GM18868 (cell line): Measurements from ENCODE around the gene DZIP3.

Source experiments
- ATAC-seq: cut with Tn5 transposase; IDR thresholded peaks from one replicate; pipeline ENCODE4 v1.9.1; 2021; ENCODE audit warnings: mild to moderate bottlenecking, moderate library complexity; ENCODE audit not compliant: unreplicated experiment

Gene DZIP3

GRCh38 chr3:108589081-108589997, at the start of gene DZIP3, which contains the start of gene CIP2A:
TSS of gene DZIP3 (plus strand) at chr3:108589722. CDS start at chr3:108605407, 15,685 bp downstream.
TSS of gene CIP2A (minus strand) at chr3:108589438. CDS start at chr3:108589375, 63 bp downstream.
- ATAC-seq, result peak; percentile 88

GRCh38 chr3:108546247-108546646, 43.3 kb upstream of the DZIP3 start:
- no peak for ATAC-seq

GRCh38 chr3:108546692-108547091, 42.8 kb upstream of the DZIP3 start:
- no peak for ATAC-seq

GRCh38 chr3:108548304-108548703, 41.2 kb upstream of the DZIP3 start:
- no peak for ATAC-seq

- no peak for ATAC-seq
Measured at GRCh38 chr3:108548886-108549285, 40.6 kb upstream of the DZIP3 start.

- ATAC-seq, result peak; percentile 76
Measured at GRCh38 chr3:108552267-108553159, 37.0 kb upstream of the DZIP3 start.

GRCh38 chr3:108554229-108554628, 35.3 kb upstream of the DZIP3 start:
- ATAC-seq, result no peak

GRCh38 chr3:108554913-108555571, 34.5 kb upstream of the DZIP3 start:
- ATAC-seq, result no peak

GRCh38 chr3:108555966-108556581, 33.4 kb upstream of the DZIP3 start:
- ATAC-seq, result no peak

GRCh38 chr3:108562565-108562964, 27.0 kb upstream of the DZIP3 start:
- no peak for ATAC-seq

GRCh38 chr3:108564564-108564963, 25.0 kb upstream of the DZIP3 start:
- ATAC-seq, result no peak

GRCh38 chr3:108565506-108565905, 24.0 kb upstream of the DZIP3 start:
- no peak for ATAC-seq

- ATAC-seq, result no peak
Measured at GRCh38 chr3:108566599-108566998, 22.9 kb upstream of the DZIP3 start.

GRCh38 chr3:108569336-108569735, 20.2 kb upstream of the DZIP3 start:
- no peak for ATAC-seq

- no peak for ATAC-seq
Measured at GRCh38 chr3:108578064-108578463, 11.5 kb upstream of the DZIP3 start.

GRCh38 chr3:108588601-108589000, 921 bp upstream of the DZIP3 start:
- ATAC-seq, result no peak

GRCh38 chr3:108589998-108590323, 439 bp downstream of the DZIP3 start:
- ATAC-seq, result no peak

GRCh38 chr3:108590460-108590859, 938 bp downstream of the DZIP3 start:
- ATAC-seq, result no peak

GRCh38 chr3:108595321-108595720, 5.8 kb downstream of the DZIP3 start:
- ATAC-seq, result no peak

- no peak for ATAC-seq
Measured at GRCh38 chr3:108598375-108598774, 8.9 kb downstream of the DZIP3 start.
